GM18508 (cell line): ENCODE data around the gene SLC9A6.

Experiments
- ATAC-seq: cut with Tn5 transposase; IDR thresholded peaks from one replicate; pipeline ENCODE4 v1.9.1; 2021; ENCODE audit warnings: moderate number of reproducible peaks; ENCODE audit not compliant: insufficient read depth, unreplicated experiment

SLC9A6 gene

DNA sequence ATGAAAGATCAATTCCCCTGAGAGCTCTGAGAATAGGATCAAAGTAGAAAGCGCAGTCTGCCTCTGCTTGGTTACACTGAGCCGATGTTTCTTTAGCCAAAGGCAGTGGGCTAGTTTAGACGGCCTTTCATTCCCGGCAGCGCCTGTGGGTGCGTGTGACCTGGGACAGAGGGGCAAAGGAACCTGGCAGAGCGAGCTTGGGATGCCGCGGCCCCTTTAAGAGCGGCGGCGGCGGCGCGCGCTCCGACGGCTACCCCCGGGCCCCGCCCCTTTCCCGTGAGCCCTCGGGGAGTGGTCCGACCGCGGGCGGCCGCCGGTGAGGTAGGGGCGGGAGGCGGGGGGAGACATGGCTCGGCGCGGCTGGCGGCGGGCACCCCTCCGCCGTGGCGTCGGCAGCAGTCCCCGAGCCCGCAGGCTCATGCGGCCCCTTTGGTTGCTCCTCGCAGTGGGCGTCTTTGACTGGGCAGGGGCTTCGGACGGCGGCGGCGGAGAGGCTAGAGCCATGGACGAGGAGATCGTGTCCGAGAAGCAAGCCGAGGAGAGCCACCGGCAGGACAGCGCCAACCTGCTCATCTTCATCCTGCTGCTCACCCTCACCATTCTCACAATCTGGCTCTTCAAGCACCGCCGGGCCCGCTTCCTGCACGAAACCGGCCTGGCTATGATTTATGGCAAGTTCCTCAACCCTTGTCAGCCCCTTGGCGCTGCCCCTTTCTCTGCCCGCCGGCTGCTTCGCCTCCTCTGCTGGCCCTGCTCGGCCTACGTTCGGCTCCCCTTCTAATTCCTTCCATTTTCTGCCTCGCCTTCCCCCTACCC is at the start of gene SLC9A6:
Gene SLC9A6, plus strand, starts transcription at position 279 of the 816 bp plus-strand sequence. Its CDS starts 224 bp downstream, at position 503.
- no peak for ATAC-seq

DNA sequence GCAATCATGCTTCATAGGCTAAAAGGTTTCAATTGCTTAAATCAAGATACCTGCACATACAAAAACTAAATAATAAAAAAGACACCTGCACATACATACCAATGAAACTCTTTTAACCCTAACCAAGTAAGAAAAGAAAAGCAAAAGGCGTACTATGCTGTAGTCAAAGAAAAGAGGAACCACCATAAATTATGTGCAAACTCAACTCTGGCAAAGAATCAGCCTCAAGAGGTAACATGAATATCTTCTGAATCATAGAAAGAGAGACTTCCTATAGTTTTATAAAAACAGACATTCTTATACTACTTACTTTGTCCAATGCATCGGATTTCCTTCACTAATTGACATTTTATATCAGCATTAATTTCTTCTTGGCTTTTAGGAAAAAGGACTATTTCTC is 40.7 kb upstream of the SLC9A6 start:
- ATAC-seq: no peak

- no peak for ATAC-seq
Observed at GRCh38 chrX:135951291-135951690, 33.9 kb upstream of the SLC9A6 start.

DNA sequence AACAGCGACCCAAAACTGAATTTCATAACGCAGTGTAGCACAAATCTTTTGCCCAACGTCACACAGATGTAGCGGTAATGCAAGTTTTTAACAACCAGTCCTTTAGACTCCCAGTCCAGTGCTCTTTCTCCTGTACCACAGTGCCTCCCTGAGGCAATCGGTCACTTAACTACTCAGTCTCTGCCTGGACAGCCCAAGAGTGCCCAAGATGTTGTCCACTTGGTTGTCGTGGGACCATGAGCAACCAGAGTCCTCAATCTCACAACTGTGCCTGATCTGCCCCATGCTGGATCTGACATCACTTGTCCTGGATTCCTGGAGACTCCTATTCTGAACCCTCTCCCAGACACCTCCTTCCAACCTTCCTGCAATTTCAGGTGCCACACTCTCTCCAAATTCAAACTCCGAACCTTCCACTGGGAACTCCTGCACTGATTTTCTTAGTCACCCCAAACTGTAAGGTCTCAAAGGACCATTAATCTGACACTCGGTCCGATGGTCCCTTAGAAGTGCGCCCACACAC is 12.1 kb upstream of the SLC9A6 start:
- ATAC-seq: no peak

DNA sequence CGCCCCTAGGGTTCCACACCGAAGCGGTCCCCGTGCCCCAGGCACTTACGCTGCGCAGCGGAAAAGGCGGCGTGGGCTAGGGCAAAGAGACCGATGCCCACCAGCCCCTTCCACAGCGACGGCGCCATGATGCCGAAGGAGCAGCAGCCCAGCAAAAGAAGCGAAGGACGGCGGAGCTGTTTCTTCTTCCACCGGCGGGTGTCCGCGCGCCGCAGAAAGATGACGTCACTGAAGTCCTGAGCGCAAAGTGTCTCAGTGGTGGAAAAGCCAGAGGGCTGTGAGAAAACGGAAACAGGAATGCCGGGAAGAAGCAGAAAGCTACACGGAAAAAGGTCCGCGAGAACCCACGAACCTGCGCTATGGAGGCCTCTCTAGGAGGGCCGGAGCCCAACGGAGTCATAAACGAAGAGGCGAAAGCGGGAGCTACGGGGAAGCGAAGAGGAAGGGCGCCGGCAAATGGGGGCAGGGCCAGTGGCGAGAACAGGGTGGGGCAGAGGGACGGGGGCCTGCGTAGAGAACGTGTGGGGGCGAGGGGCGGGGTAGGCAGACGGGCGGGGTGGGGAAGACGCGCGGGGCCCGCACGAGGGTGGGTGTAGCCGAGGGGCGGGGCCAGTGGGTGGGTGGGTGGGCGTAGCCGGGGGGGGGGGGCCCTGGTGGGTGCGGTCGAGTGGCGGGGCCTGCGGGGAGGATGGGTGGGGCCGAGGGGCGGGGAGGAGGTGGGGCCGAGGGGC is 11.5 kb upstream of the SLC9A6 start, which contains the start of gene MMGT1:
Gene MMGT1, minus strand, starts transcription at position 441 of the 731 bp plus-strand sequence. Its CDS starts 313 bp downstream, at position 128.
- ATAC-seq: no peak

DNA sequence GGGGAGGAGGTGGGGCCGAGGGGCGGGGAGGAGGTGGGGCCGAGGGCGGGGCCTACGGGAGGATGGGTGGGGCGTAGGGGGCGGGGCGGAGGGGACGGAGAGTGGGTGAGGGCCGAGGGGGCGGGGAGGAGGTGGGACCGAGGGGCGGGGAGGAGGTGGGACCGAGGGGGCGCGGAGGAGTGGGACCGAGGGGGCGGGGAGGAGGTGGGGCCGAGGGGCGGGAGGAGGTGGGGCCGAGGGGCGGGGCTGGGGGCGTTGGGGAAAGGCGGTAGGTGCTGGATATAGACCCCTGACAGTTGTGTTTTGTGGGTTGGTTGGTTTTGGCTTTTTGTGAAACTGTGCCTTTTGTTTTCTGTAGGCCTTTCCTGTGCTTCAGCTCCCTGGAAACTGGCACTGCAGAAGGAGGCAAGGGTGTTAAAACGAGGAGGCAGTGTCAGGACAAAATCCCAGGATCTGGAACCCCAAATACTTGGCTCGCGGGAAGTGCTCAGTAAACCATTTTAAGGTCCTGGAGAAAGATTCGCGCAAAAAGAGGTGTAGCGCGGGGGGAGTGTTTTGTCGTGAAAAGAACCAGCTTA is 10.9 kb upstream of the SLC9A6 start:
- no peak for ATAC-seq

- ATAC-seq: no peak
Observed at GRCh38 chrX:135975421-135975820, 9.8 kb upstream of the SLC9A6 start.

- ATAC-seq: no peak
Observed at GRCh38 chrX:135977611-135978010, 7.6 kb upstream of the SLC9A6 start.

GRCh38 chrX:135981010-135981409 is 4.2 kb upstream of the SLC9A6 start:
- no peak for ATAC-seq

DNA sequence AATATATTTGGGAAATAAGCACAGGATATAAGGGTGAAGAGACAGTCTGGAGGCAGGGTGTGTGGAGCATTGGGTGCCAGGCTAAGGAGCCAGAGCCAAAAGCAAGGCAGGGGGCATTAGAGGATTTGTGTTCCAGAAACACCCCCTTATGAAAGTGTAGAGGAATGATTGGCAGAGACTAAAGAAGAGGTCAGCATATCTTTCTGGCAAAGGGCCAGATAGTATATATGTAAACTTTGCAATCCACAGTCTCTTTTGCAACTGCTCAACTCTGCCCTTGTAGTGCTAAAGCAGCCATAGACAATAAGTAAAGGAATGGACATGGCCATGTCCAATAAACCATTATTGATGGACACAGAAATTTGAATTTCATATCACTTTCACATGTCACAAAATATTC is 3.6 kb upstream of the SLC9A6 start:
- ATAC-seq: no peak

- no peak for ATAC-seq
Observed at GRCh38 chrX:135982860-135983259, 2.4 kb upstream of the SLC9A6 start.

GRCh38 chrX:135984256-135984655 is 979 bp upstream of the SLC9A6 start:
- ATAC-seq: no peak

- no peak for ATAC-seq
Observed at GRCh38 chrX:135984791-135985156, 461 bp upstream of the SLC9A6 start.

DNA sequence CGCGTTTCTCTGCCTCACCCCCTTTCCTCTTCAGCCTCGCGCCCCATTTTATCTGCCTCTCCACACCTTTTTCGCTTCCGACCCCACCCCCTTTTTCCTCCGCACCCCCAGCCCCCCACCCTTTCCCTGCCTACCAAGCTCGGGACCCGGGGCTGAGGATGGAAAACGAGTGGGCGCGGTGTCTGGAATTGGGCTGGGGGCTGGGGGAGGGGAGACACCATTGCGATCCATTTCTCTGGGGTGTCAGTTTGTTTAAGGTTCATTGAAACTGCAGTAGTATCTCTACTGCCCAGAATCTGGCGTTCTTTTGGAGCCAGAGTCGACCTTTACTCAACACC is 707 bp downstream of the SLC9A6 start:
- no peak for ATAC-seq

DNA sequence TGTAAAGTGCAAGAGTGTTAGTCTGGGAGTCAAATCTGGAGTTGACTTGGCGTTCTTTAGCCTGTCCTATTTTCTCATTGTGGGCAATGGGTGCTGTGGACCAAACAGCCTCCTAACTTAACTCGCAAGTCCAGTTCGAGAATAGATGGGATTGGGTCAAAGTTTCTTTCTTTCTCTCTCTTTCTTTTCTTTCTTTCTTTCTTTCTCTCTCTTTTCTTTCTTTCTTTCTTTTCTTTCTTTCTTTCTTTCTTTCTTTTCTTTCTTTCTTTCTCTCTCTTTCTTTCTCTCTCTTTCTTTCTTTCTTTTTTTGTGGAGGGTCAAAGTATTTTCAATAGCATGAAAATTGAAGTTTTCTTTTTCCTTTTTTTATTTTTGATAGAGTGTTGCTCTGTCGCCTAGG is 3.0 kb downstream of the SLC9A6 start:
- no peak for ATAC-seq

DNA sequence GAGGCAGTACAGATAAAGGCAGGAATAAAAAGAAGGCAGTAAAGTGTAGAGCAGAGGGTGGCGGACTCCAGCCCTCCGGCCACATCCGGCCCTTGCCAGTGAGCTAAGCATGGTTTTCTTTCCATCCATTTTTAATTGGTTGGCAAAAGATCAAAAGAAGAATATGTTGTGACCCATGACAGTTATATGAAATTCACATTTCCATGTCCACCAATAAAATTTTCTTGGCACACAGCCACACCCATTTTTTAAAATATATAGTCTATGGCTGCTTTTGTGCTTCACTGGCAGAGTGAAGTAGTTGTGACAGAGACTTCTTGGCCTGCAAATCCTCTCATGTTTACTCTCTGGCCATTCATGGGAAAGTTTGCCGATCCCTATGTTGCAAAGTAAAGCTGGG is 29.8 kb downstream of the SLC9A6 start:
- ATAC-seq: no peak

- ATAC-seq: no peak
Observed at GRCh38 chrX:136016881-136017280, 31.6 kb downstream of the SLC9A6 start.

- no peak for ATAC-seq
Observed at GRCh38 chrX:136019226-136019625, 34.0 kb downstream of the SLC9A6 start.

DNA sequence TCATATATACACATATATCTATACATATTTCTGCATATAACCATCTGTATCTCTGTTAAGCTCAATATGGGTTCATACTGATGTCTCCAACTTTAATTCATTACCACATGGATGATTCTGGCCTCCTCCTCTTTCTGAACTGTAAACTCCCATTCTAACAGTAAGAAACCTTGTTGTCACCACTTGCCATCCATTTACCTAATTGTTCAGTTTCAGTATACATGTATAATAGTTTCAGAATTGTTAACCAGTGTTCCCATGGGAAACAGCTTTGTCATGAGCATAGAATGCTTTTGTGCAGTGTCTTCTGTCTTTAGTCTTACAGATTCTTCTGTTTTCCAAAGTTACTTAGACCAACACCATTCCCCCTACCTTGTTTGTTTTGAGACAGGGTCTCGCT is 35.9 kb downstream of the SLC9A6 start:
- peak; percentile 56 for ATAC-seq

GRCh38 chrX:136021903-136022302 is 36.7 kb downstream of the SLC9A6 start:
- no peak for ATAC-seq

- no peak for ATAC-seq
Observed at GRCh38 chrX:136025091-136025490, 39.9 kb downstream of the SLC9A6 start.
